Left lung (tissue), 10 donors: ENCODE data around the gene YWHAQ. TPM values are rescaled to one million over a fixed set of nuclear protein-coding genes. Genes with fewer than 3 reads are reported as not detected.

Source experiments
- ATAC-seq: fragments of 200-7000 bp; cut with Tn5 transposase; one replicate; pipeline ENCODE4 v1.9.1; 2020; ENCODE audit warnings: moderate library complexity
- DNase-seq, 4 donors: peaks; one replicate each; pipeline ENCODE4 v3.0.0-alpha.2; 2013 to 2020
- H3K27ac ChIP-seq, 2 donors: fragments of 200-600 bp; sonication (generic) in 1 of 2; one replicate each; pipeline versions ENCODE4 v1.5.0 to v1.8.0; 2020 to 2021
- H3K27me3 ChIP-seq, 2 donors: fragments of 200-600 bp; sonication (generic) in 1 of 2; one replicate each; pipeline versions ENCODE4 v1.5.0 to v1.8.0; 2020 to 2021
- H3K36me3 ChIP-seq, 2 donors: fragments of 200-600 bp; sonication (generic) in 1 of 2; one replicate each; pipeline versions ENCODE4 v1.5.0 to v1.8.0; 2020 to 2021
- H3K4me1 ChIP-seq, 2 donors: fragments of 200-600 bp; one replicate each; pipeline ENCODE4 v1.8.0; 2021
- H3K4me3 ChIP-seq, 2 donors: fragments of 200-600 bp; sonication (generic) in 1 of 2; one replicate each; pipeline versions ENCODE4 v1.5.0 to v1.8.0; 2020 to 2021; ENCODE audit warnings: mild to moderate bottlenecking in 1 of 2
- H3K9me3 ChIP-seq, 2 donors: fragments of 200-600 bp; sonication (generic) in 1 of 2; one replicate each; pipeline versions ENCODE4 v1.5.0 to v1.8.0; 2020 to 2021
- CTCF ChIP-seq, 2 donors: fragments of 200-600 bp; sonication (generic) in 1 of 2; IDR thresholded peaks; one replicate each; pipeline versions ENCODE4 v1.5.0 to v1.8.0; 2021; ENCODE audit warnings: antibody characterized with exemption in 2 of 2
- intact Hi-C, 2 donors: fragments of 100-400 bp; cut with DNase I; formaldehyde crosslinking; loops; one replicate each; pipeline versions ENCODE4 v1.11.2 to v1.14.2; 2022
- polyA plus RNA-seq, 6 donors: library from polyadenylated mRNA; unstranded; fragments of 120-200 nt; gene quantifications; one replicate each; pipeline ENCODE4 v1.2.1, GENCODE V29; 2013; ENCODE audit not compliant: insufficient read length in 6 of 6
- total RNA-seq, 2 donors: library from RNA; stranded (reverse); fragmentation: NEBNext Ultra II Directional; extraction: Animal tissue kit (Norgen Biotek cat#: 25700); gene quantifications; one replicate each; pipeline ENCODE4 v1.2.1, GENCODE V29; 2021
- donor health status: DM: no; HTN: yes; CAD: no.
- donor health status: DM: no; HTN: no; CAD: no.

The YWHAQ gene
- total and polyA plus RNA-seq, 8 donors: 229 to 443 (median 384) TPM

GRCh38 chr2:9657731-9658130, 26.9 kb upstream of the YWHAQ start:
- intact Hi-C loops: no loop called here
- no peak for TF ChIP-seq CTCF (IDR thresholded peaks at IDR 0.05)
- no peak overlapping the region for H3K4me3 ChIP-seq
- H3K9me3 ChIP-seq: no peaks in the 10 kb centered on the region
- DNase-seq (no peak), ATAC-seq (no peak)
- no peaks in the 10 kb centered on the region for H3K36me3 ChIP-seq
- no peaks in the 10 kb centered on the region for H3K27me3 ChIP-seq
- no peak overlapping the region for H3K27ac ChIP-seq
- no peaks in the 10 kb centered on the region for H3K4me1 ChIP-seq

- intact Hi-C loops: no loop called here
- H3K27me3 ChIP-seq: no peaks in the 10 kb centered on the region
- no peaks in the 10 kb centered on the region for H3K9me3 ChIP-seq
- H3K4me1 ChIP-seq: no peaks in the 10 kb centered on the region
- ATAC-seq (no peak), DNase-seq (no peak)
- TF ChIP-seq CTCF (IDR thresholded peaks at IDR 0.05): no peak
- H3K27ac ChIP-seq: no peak overlapping the region
- H3K4me3 ChIP-seq: no peak overlapping the region
- no peaks in the 10 kb centered on the region for H3K36me3 ChIP-seq
Observed at GRCh38 chr2:9657083-9657482, 26.3 kb upstream of the YWHAQ start.

- no peaks in the 10 kb centered on the region for H3K4me1 ChIP-seq
- no peak overlapping the region for H3K4me3 ChIP-seq
- intact Hi-C loops: no loop called here
- ATAC-seq: peak; percentile 55
- no peak for DNase-seq
- no peaks in the 10 kb centered on the region for H3K9me3 ChIP-seq
- no peaks in the 10 kb centered on the region for H3K27me3 ChIP-seq
- TF ChIP-seq CTCF (IDR thresholded peaks at IDR 0.05): no peak
- H3K36me3 ChIP-seq: no peaks in the 10 kb centered on the region
- H3K27ac ChIP-seq: no peak overlapping the region
Observed at GRCh38 chr2:9656270-9656766, 25.5 kb upstream of the YWHAQ start.

- H3K4me1 ChIP-seq: no peaks in the 10 kb centered on the region
- ATAC-seq (no peak), DNase-seq (no peak)
- H3K27ac ChIP-seq: no peak overlapping the region
- H3K9me3 ChIP-seq: no peaks in the 10 kb centered on the region
- TF ChIP-seq CTCF (IDR thresholded peaks at IDR 0.05): no peak
- intact Hi-C loops: no loop called here
- H3K36me3 ChIP-seq: no peaks in the 10 kb centered on the region
- H3K27me3 ChIP-seq: no peaks in the 10 kb centered on the region
- no peak overlapping the region for H3K4me3 ChIP-seq
Observed at GRCh38 chr2:9655441-9656269, 24.9 kb upstream of the YWHAQ start.

- H3K9me3 ChIP-seq: no peaks in the 10 kb centered on the region
- no peak for DNase-seq
- intact Hi-C loops: no loop called here
- H3K36me3 ChIP-seq: no peaks in the 10 kb centered on the region
- no peak for TF ChIP-seq CTCF (IDR thresholded peaks at IDR 0.05)
- no peak overlapping the region for H3K4me3 ChIP-seq
- no peak overlapping the region for H3K27ac ChIP-seq
- H3K27me3 ChIP-seq: no peaks in the 10 kb centered on the region
- H3K4me1 ChIP-seq: no peaks in the 10 kb centered on the region
- ATAC-seq: no peak
Observed at GRCh38 chr2:9654452-9655100, 23.8 kb upstream of the YWHAQ start.
